ENCODE results near the gene HMOX2.
A peak's percentile ranks its signal among the peaks of the same experiment; 100 is the strongest.

The HMOX2 gene

DNA sequence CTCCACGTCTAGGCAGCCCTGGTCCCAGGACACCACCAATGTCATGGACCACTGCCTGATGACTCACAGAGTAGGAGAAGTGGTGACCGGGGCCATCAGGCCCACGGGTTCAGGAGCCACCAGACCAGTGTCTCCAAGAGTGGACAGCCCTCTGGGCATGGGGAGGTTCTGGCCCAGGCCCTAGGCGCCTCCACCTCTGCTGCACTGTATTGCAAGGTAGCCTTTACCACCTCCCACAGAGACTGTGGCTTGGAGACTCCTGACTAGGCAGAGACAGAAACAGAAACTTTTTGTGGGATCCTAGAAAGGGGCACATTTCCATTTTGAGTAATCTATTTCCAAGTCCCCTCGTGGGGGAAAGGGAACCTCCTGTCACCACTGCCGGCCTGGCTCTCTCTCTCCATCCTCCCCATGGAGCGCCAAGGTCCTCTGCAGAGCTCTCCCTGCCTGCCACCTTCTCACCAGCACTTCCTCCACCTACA lies 59.5 kb downstream of the HMOX2 start:
- Histone ChIP-seq H3K36me3 (peaks cover 29% of the 10 kb centered on the region), H3K4me3 (ENCODE audit: low read depth, low read length) (no peak overlapping the region), H3K27ac (no peak overlapping the region), H3K9me3 (ENCODE audit: severe bottlenecking) (peaks cover 16% of the 10 kb centered on the region), H3K27me3 (ENCODE audit: insufficient read depth, low read depth, severe bottlenecking) (no peaks in the 10 kb centered on the region)
- no peak for DNase-seq
- TF ChIP-seq, protein P1, sequence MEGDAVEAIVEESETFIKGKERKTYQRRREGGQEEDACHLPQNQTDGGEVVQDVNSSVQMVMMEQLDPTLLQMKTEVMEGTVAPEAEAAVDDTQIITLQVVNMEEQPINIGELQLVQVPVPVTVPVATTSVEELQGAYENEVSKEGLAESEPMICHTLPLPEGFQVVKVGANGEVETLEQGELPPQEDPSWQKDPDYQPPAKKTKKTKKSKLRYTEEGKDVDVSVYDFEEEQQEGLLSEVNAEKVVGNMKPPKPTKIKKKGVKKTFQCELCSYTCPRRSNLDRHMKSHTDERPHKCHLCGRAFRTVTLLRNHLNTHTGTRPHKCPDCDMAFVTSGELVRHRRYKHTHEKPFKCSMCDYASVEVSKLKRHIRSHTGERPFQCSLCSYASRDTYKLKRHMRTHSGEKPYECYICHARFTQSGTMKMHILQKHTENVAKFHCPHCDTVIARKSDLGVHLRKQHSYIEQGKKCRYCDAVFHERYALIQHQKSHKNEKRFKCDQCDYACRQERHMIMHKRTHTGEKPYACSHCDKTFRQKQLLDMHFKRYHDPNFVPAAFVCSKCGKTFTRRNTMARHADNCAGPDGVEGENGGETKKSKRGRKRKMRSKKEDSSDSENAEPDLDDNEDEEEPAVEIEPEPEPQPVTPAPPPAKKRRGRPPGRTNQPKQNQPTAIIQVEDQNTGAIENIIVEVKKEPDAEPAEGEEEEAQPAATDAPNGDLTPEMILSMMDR (IDR thresholded peaks at IDR 0.05; ENCODE audit: low read depth, low read length): no peak

DNA sequence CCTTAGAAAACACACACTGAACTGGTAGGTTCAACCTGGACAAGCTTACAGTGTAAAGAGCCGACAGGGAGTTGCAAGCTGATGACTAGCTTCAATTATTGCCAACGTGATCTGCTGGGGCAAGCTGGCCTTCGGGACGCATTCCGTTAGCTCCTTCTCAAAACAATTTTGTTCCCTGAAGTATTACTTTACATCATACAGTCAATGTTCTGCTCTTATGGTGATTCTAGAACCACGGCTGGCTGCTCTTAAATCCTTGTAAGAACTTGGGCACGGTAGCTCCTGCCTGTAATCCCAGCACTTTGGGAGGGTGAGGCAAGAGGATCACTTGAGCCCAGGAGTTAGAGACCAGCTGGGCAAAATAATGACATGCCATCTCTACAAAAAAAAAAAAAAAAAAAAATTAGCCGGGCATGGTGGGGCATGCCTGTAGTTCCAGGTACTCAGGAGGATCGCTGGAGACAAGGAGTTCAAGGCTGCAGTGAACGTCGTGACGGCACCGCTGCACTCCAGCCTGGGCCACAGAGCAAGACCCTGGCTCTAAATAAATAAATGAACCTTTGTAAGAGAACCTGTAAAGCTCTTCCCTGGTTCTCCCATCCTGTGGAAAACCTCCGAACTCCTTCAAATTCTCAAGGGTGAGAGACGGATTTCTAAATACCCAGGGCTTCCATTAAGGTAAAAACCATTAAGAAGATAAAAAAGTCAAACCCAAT lies 60.4 kb downstream of the HMOX2 start:
- H3K27ac ChIP-seq: no peak overlapping the region; the same call in 1 of the 2 replicates
- peaks cover 16% of the 10 kb centered on the region for H3K9me3 ChIP-seq (ENCODE audit: severe bottlenecking)
- H3K4me3 ChIP-seq (ENCODE audit: low read depth, low read length): no peak overlapping the region
- TF ChIP-seq, protein P1 (IDR thresholded peaks at IDR 0.05; ENCODE audit: low read depth, low read length): no peak
- H3K27me3 ChIP-seq (ENCODE audit: insufficient read depth, low read depth, severe bottlenecking): no peaks in the 10 kb centered on the region
- DNase-seq: no peak
- H3K36me3 ChIP-seq: peaks cover 29% of the 10 kb centered on the region

DNA sequence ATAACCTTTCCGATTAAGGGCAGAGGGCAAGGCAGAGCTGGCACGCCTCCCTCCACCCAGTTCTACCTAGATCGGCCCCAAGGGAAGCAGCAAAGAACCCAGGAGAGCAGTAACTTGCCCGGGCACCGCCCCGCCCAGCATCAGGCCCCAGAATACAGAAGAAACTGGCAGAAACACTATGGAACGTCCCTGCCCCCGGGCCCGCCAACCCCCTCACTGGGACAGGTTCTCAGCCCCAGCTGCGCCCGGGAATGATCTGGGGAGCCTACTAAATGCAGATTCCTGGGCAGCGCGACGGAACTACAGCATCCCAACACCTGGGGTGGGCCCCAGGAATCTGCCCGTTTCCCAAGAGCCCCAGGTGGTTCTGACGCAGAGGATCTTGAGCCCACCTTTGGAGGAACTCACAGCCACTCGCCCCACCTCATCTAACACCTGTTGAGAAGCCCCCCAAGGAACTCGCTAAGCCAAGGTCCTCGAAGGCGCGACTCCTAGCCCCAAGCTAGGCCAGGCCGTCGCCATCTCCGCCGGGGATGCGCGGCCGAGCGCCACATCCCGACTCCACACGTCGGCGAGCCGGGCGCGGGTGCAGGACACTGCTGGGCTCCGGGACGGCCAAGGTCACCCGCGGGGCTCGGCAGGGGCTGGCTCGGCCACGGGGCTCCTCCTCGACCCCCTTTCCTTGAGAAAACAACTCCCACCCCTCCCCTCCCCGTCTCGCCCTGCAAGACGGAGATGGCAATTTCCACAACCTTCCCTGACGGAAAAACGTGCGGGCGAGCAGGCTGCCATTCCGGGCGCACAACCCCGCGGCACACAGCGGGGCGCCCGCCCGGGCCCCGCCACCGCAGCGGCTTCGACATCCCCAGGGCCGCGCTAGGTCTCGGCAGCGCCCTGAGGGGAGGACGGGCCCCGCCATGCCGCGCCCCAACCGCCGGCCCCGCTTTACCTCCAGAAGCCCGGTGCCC lies 61.5 kb downstream of the HMOX2 start:
- H3K36me3 ChIP-seq: peaks cover 19% of the 10 kb centered on the region
- H3K27ac ChIP-seq: peak overlapping the region; percentile 93
- DNase-seq: no peak

DNA sequence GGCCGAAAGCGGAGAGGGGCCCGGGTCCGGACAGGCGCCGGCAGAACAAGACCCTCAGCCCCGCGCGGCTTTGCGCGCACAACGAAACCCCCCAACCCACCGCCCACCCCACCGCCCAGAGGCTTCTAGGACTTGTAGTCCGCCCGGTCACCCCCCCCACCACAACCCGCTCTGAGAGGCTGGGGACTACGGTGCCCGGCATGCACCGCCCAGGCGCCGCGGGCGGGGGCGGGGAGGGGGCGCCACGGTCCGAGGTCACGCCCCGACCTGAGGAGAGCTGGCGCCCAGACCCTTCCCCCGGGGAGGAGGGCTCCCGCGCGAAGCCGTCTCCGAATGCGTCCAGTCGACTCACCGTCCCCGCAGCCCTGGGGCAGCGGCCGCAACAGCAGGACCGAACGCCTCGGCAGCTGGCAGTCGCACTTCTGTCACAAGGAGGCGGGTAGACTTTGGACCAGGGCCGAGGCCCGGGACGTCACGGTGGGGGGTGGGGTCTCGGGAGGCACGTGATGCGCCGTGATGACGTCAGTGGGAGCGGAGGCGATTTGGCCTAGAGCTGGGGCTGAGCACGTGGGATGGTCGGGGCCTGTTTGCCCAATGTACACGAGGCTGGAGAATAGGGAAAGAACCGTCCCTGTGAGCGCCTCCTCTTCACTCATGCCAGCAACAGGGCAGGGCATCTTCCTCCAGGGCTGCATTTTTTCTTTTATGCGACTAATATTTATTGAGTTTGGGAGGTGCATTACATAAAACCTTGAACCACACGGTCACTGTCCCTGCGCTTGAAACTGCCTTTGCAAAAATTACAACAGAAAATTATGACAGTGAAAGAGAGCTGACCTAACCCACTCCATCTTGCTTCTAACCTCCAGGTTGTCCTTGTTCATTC lies 62.4 kb downstream of the HMOX2 start, which contains the start of gene CDIP1:
CDIP1 (minus strand) TSS at position 424 of the 886 bp plus-strand sequence. CDS start 24,643 bp downstream, outside the sequence.
- H3K27ac ChIP-seq: peak within 1 kb of the TSS; percentile 93

More for the DNA sequence above, 61.5 kb downstream of the HMOX2 start:
- no peaks in the 10 kb centered on the region for H3K27me3 ChIP-seq (ENCODE audit: insufficient read depth, low read depth, severe bottlenecking)
- peak overlapping the region; percentile 92 for H3K4me3 ChIP-seq (ENCODE audit: low read depth, low read length)
- TF ChIP-seq, protein P1 (IDR thresholded peaks at IDR 0.05; ENCODE audit: low read depth, low read length): no peak
- H3K9me3 ChIP-seq (ENCODE audit: severe bottlenecking): peaks cover 16% of the 10 kb centered on the region

More for the DNA sequence above, 62.4 kb downstream of the HMOX2 start, which contains the start of gene CDIP1:
- H3K27me3 ChIP-seq (ENCODE audit: insufficient read depth, low read depth, severe bottlenecking): no peaks in the 10 kb centered on the region
- peaks cover 16% of the 10 kb centered on the region for H3K9me3 ChIP-seq (ENCODE audit: severe bottlenecking)
- peaks cover 16% of the 10 kb centered on the region; the same call in 1 of the 2 replicates for H3K36me3 ChIP-seq
- TF ChIP-seq, protein P1 (IDR thresholded peaks at IDR 0.05; ENCODE audit: low read depth, low read length): no peak
- peak within 1 kb of the TSS; percentile 92 for H3K4me3 ChIP-seq (ENCODE audit: low read depth, low read length)
- DNase-seq: peak; percentile 98
